Thyroid gland (tissue), 4 donors: ENCODE measurements around the gene PTDSS2.

Experiments
- POLR2A ChIP-seq, 2 donors: fragments of 450-650 bp; IDR thresholded peaks; one replicate each; pipeline ENCODE4 v1.6.1; 2017; ENCODE audit warnings: antibody characterized with exemption in 2 of 2, mild to moderate bottlenecking in 2 of 2, moderate library complexity in 1 of 2
- TF ChIP-seq, protein P1 (sequence below), 6 experiments: fragments of 200-600 bp in 3 of 6; fragments of 450-650 bp in 3 of 6; sonication (generic) in 3 of 6; IDR thresholded peaks; one replicate each; pipeline ENCODE4 v1.5.1; 2016 to 2019; ENCODE audit warnings: antibody characterized with exemption in 6 of 6, mild to moderate bottlenecking in 2 of 6, inconsistent platforms in 1 of 6, moderate library complexity in 1 of 6

- TF ChIP-seq, protein P1, sequence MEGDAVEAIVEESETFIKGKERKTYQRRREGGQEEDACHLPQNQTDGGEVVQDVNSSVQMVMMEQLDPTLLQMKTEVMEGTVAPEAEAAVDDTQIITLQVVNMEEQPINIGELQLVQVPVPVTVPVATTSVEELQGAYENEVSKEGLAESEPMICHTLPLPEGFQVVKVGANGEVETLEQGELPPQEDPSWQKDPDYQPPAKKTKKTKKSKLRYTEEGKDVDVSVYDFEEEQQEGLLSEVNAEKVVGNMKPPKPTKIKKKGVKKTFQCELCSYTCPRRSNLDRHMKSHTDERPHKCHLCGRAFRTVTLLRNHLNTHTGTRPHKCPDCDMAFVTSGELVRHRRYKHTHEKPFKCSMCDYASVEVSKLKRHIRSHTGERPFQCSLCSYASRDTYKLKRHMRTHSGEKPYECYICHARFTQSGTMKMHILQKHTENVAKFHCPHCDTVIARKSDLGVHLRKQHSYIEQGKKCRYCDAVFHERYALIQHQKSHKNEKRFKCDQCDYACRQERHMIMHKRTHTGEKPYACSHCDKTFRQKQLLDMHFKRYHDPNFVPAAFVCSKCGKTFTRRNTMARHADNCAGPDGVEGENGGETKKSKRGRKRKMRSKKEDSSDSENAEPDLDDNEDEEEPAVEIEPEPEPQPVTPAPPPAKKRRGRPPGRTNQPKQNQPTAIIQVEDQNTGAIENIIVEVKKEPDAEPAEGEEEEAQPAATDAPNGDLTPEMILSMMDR (IDR thresholded peaks at IDR 0.05), result no peak
- TF ChIP-seq POLR2A (IDR thresholded peaks at IDR 0.05), result no peak
Observed at GRCh38 chr11:403761-404431, 46.2 kb upstream of the PTDSS2 start.
